ENCODE results near the gene C6orf141.
A peak's percentile ranks its signal among the peaks of the same experiment; 100 is the strongest.

Gene C6orf141

DNA sequence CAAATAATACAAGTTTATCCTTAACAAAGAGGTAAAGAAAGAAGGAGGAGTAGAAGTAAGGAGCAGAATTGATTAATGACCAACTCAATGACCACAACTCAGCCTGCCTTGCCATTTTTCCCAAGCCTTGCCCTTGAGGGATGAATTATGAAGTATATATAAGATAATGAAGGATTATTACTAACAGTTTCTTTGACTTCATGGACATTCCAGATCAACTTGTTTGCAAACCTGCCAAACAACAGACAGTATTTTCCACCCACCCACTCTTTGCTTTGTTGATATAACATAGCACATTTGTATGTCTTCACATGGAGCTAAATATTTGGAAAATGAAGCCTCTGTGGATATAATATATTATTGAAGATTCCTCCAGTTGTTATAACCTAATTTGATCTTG is 9.9 kb upstream of the C6orf141 start:
- no peak for DNase-seq

DNA sequence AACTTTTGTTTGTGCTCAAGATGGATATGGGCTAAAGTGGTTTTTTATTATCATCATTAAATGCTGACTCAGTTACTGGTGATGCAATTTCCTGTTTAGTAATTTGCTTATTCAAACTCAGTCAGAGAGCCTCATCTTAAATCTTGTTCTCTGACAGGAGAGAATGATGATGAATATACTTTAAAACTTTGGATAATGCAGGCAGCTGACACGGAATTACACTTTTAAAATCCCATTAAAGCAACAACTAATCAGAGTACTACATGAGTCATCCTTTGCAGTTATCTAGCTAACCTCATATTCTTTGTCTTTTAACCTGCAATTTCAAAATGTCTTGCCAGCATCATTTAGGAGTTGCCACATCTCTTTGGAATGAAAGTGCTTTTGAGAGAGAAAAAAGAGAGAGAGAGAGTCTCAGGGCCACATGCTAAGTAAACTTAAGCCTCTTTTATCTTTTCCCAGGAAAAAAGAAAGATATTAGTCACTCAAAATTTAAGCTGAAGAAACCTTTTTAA is 9.2 kb upstream of the C6orf141 start:
- DNase-seq, result peak; percentile 52

DNA sequence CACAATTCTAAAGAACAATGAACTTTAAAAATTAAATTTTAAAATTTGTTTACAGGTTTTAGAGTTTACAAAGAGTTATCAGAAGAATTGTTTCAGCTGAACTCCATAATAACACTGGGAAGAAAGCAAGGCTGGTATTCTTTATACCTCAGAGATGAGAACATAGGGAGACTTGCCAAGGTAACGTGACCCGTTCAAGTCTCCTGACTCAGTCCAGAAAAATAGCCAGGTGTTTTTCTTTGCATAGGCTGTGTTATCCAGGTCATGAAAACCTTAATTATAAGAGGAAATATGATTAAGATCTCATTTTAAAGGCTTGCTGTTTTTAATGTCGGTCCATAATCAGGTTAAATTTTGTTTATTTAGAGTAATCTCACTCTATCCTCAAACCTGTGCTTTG is 8.5 kb upstream of the C6orf141 start:
- no peak for DNase-seq

DNA sequence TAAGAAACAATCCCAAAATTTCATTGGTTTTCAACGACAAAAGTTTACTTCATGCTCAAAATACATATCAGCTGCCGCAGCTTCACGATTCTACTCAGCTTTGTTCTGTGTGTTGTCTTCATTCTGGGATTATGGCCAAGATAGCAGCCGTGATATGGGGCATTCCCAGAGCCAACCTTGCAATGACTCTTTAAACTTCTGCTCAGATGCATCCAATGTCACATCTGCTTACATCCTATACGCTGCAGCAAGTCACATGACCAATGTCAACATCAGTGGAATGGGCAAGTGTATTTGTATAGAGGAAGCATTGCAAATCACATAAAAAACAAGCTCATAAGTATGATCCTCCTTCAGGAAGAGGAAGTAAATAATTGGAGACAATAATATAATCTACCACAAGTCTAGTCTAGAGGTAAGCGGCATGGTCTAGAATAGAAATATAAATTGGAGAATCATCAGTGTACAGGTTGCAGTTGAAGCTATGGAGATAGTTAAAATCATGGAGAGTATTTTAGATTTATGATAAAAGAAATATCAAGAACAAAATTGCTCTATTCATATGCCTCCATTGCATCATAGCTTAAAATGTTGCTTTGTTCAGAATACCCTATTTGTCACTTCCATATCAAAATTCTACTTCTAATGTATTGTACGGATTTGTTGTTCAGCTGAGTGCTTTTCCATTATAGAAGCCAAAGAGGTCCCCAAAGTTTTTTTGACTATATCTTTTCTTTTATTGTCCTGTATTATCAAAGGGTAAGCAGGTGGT is 7.2 kb upstream of the C6orf141 start:
- DNase-seq, result no peak

DNA sequence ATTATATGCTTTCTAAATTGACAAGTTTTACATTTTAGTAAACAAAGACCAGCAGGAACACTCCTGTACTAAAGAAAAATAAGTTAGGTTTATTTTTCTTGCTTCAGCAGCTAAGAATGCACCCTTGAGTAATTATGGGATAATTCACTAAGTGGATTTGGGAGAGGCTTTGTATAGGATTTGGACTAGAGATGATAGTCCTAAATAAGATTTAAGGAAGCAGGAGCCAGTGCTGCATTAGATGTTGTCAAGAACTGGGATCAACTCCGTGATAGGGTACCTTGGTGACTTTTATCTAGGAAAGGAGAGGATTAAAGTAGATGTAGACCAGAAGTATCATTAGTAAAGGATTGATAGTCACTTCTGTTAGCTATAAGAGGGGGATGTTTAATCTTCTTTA is 4.1 kb upstream of the C6orf141 start:
- DNase-seq, result no peak

DNA sequence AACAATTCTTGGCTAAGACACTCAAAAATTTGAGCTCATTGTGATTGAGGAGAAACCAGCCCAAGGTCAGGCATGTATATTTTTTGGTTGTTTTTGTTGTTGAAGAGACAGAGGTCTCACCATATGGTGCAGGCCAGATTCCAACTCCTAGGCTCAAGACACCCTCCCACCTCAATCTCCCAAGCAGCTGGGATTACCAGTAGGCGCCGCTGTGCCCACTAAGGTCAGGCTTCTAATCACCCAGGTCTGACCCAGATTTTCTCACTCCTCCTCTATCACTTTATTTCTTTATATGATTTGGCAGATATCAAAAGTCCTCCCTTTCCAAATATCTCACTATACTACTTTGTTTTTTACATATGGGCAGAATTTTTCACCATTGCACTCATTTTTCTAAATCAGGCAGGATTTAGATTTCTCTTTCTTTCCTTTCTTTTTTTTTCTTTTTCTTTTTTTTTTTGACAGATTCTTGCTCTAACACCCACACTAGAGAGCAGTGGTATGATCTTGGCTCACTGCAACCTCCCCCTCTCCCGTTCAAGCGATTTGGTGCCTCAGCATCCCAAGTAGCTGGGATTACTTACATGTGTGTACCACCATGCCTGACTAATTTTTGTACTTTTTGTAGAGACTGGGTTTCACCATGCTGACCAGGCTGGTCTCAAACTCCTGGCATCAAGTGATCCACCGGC is 1.7 kb upstream of the C6orf141 start:
- no peak for DNase-seq

DNA sequence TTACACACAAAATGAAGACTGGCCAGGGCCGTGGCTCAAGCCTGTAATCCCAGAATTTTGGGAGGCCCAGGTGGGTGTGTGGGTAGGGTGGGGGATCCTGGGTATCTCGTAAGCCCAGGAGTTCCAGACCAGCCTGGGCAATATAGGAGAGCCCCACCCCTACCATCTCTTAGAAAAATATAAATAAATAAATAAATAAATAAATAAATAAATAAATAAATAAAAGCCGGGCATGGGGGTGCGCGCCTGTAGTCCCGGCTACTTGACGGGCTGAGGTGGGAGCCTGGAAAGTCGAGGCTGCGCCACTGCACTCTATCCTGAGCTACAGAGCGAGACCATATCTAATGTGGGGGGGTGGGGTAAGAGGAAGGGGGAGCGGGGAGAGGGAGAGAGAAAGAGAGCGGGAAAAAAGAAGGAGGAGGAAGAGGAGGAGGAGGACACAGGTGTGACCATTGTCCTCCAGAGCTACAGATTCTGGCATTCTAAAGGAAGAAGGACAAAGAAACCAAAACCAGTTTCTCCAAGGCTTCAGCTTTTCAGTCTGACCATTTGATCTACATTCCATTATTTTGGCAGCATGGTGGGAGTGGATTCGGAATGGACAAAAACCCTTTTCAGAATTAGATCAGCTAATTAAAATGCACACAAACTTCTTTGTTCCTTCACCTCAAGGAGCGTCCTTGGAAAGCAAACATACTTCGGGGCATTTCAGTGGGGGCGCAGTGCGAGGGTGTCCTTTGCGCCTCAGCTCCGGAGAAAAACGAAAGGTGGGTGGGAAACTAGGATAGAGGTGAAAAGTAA is 577 bp upstream of the C6orf141 start:
- no peak for DNase-seq

DNA sequence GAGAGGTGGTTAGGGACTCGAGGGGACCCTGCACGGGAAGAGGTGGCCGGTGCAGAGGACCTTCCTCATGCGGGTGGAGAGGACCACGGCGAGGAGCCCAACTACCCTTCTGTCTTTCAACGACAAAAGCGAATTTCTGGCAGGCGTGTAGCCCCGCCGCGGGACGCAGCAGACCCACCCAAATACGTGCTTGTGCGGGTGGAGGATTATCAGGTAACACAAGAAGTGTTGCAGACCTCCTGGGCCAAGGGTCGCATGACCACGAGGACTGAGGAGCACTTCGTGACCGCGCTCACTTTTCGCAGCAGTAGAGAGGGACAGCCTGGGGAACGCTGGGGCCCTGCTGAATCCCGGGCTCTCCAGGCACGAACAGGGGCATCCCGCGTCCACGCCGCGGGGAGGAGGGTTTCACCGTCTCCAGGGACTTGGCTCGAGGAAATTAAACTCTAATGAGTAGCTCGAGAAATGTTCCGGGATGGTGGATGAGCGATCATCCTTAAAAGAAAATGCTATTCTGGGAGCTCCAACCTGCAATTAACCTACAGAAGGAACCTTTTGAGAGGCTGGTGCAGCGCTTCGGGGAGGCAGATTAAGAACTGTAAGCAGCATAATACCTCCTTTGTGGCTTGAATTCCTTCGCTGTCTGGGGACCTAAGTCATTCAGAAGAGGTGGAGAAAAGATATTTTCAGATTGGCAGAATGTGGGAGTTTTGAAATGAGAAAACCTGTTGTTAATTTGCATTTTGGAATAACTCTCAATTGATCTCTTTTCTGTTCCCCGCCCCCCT is 804 bp downstream of the C6orf141 start:
- DNase-seq, result no peak

DNA sequence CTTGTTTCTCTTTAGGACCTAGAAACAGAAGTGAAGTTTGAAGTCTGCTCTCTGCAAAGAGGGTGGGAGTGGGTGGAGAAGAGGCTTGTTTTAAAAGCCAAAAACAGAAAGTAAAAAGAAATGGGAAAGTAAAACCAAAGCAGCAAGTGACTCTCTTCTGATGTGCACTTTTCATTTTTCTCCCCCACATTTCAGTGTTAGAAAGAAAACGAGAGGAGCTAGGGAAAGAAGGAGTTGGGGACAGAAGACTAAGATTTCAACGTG is 1.3 kb downstream of the C6orf141 start:
- DNase-seq, result no peak

DNA sequence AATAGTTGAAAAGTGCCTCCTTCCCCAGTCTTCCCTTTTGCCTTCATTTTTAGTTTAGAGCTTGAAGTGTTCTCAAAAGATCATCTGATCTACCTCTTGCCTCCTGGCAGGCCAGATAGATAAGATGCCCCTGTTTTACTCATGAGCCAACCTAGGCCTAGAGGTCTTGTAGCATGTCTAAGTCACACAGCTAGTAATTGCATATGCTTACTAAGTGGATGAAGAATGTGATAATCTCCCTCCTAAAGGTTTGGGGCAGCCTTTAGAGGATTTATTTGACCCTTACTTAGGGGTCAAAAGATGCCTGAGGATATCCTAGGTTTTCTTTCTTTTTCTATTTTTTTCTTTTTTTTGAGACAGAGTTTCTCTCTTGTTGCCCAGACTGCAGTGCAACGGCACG is 2.1 kb downstream of the C6orf141 start:
- DNase-seq, result no peak

DNA sequence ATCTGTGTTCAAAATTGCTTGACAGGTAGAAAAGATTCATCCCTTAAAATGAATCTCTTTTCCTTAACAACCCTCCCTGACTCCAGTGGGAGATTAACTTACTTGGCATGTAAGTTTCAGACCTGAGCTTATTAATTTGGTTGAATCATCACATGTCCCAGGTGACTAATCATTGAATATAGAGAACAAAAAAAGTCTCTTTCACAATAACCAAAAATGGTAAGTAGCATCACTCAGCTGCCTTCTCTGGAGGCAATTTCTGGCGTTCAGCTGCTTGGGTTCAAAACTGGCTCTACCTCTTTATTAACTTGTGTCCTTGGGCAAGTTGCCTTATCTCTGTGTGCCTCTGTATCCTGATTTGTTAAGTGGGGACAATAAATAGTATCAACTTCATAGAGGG is 2.9 kb downstream of the C6orf141 start:
- no peak for DNase-seq

DNA sequence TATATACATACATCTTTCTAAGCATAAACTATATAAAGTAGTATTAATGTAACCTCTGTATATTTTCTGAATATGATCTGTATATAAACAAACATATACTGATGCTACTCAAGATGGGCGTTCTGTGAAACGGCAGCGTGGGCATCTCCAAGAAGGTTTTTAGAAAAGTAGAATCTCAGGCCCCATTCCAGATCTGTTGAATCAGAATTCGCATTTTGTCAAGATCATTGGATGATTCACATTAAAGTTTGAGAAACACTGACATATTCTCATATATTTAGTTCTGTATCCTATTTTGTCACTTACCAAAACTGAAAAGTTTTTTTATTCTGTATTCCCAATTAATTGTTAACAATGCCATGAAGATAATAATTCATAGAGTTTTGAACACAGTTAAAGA is 5.5 kb downstream of the C6orf141 start:
- DNase-seq, result no peak

DNA sequence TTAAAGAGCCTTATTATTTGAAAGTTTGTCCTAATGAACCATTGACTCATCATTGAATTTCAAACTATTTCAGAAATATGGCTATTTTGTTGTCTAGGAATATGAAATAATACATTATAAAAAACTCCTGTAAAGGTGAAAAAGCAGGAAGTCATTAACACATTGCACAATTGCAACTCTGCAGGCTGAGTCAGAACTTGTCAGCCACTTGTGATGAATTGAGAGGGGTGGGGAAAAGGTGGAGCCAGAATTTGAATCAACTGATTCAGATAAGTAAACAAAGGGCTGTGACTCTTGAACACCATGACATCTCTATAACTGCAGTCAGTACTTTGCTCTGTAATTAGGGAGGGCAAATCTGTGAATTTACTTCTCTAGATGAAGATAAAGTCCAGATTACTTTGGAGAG is 6.0 kb downstream of the C6orf141 start:
- DNase-seq, result peak; percentile 20

DNA sequence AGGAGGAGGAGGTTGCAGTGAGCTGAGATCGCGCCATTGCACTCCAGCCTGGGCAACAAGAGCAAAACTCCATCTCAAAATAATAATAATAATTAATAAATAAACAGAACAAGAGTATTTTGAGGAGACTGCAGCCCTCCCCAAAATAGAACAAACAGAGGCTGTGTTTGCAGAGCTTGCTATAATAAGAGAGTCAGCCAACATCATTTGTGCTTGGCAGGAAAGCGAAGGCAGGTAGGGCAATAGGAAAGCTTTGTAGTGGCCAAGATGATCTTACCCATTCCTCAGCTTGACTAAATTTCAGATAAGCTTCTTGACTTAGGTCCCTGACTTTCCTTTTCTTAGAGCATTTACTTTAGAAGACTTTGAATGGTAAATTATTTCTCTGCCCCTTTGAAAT is 6.7 kb downstream of the C6orf141 start:
- DNase-seq, result no peak

DNA sequence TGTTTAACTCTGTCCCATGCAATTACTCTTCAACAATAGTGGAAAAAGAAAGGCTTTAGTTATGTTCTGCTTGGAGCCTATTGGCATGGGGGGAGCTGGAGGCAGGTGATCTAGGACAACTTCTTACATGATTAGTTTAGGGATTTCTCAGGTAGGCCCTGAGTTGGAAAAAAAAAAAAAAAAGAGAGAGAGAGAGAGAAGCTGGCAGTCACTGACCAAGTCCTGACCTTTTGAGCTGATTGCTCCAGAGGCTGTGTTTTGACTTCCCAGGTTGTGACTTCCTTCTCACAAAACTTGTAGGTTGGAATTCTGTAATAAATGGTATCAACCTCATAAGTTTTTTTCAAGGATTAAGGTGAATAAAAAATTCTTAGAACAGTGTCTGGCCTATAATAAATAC is 7.8 kb downstream of the C6orf141 start:
- no peak for DNase-seq

DNA sequence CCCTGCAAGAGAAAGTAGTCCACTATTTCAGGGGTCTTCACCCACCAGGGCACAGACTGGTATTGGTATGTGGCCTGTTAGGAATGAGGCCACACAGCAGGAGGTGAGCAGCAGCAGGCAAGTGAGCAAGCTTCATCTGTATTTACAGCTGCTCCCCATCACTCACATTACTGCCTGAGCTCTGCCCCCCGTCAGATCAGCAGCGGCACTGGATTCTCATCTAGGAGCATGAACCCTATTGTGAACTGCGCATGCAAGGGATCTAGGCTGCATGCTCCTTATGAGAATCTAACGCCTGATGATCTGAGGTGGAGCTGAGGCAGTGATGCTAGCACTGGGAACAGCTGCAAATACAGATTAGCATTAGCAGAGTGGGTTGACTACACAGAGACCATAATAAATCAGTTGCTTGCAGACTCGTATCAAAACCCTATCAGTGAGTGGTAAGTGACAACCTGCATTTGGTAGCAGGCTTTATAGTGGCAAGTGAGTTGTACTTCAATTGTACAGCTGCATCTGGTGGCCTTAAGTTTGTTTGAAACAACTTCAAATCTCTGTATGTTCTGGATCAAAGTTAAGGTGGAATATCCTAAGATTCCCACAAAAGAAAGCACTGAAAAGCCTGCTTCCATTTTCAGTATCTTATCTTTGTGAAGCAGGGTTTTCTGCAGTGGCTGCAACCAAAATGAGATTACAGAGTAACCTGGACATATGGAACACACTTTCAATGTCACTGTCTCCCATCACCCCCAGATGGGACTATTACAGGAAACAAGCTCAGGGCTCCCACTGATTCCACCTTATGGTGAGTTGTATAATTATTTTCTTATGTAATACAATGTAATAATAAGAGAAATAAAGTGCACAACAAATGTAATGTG is 12.8 kb downstream of the C6orf141 start:
- DNase-seq, result no peak

DNA sequence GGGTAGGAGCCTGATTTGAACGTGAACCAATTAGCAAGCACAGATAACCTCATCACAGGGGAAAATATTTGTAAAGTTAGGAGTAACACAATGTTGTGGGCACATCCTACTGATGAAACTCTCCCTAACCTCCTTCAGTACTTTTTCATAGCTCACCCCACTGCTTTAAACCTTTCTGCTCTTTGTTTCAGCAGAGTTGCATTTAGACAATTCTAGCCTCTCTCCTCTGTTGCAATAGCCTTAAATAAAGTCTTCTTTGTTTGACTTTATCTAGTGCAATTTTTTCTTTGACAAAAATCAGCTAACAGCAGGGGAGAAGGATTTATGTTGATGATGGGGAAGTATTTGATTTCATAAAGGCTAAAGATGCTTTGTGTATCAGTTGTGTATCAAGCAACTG is 14.1 kb downstream of the C6orf141 start:
- DNase-seq, result no peak

DNA sequence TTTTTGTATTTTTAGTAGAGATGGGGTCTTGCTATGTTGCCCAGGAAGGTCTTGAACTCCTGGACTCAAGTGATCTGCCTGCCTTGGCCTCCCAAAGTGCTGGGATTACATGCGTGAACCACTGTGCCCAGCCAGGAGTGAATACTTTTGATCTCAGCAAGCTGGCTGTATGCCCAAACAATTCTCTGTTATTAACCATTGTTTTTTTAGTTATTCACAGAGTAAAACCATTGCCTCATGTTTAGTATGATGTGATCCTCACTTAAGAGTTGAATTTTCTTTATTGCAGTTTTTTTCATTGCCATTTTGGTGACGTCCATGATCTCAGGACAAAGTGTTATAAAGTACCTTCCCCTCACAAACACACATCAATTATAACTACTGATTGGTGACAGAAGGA is 14.8 kb downstream of the C6orf141 start:
- no peak for DNase-seq

DNA sequence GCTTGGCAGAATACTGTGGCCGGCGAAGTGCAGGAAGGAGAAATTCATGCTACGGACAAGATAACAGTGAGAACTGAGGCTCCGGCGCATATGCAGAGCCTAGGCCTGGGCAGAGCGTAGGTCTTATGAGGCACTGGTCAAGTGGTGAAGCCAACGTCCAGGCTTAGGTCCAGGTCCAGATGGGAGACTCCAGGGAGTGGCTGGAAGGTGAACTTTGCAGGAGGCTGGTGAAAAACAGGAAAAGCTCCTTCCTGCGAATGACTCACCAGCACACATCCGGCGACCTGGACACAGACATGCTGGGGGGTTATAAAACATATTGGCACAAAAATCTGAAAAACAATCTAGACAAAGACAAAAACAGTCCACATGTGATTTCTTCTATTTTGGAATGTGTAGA is 15.4 kb downstream of the C6orf141 start:
- no peak for DNase-seq

DNA sequence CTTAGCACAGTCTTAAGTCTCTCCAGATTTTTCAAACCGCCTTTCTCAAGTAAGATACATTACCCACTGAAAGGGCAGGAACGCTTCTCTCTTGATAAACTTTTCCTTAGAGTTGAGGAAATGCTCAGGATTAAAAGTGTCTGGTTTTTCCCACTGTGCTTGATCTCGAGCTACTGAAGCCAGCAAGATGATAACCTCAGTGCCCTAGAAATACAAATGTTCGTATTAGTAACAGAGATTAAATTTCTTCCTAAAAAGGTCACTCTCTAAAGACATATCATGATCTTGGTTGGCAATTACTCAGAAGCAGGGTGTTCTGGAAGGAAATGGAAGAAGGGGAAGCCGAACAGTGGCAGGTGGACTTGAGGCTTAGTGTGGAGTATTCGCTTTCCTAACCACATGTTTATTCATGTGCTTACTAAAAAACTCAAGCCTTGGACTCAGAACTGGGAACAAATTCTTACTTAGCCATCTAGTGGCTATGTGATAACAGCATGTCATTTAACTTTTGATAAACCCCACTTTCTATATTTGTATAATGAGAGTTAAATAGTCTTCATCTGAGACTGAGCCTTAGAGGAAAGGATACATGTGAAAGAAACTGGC is 20.1 kb downstream of the C6orf141 start:
- DNase-seq, result no peak

DNA sequence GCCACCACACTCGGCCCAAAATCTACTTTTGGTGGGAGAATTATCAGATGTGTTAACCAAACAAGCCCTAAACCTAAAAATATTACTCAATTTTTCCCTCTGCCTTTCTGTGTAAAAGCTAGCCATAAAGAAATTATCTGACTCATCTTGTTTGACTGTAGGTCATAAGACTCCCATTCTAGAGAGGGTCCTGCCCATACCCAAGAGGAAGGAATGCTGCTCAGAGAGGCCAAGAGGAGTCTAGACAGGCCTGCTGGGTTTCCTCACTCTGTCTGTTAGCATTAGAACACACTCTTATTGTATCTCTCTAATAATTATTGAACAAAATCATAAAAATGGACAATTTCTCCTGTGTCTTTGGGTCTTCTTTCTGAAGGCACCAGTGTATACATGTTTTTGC is 26.1 kb downstream of the C6orf141 start:
- DNase-seq, result no peak
